ENCODE data around the gene OR2B6.
"Not testable (repeated sequence)": the region's sequence is repeated elsewhere in the genome, so short reads cannot be mapped to it uniquely, and the experiment has no call there.

The OR2B6 gene

DNA sequence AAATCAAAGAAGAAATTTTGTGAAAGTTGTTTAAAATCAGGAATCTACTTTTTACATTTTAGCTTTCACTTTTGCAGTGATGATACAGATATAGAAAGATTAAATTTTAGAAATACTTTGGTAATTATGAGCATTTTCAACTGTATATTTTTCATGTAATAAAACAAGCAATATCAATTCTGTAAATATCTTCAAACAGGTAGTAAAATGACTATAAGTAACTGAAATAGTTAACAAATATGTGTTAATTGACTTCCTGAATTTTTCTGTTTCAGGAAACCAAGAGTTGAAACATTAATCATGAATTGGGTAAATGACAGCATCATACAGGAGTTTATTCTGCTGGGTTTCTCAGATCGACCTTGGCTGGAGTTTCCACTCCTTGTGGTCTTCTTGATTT, at the start of gene OR2B6:
Gene OR2B6, plus strand, starts transcription at position 301 of the 400 bp plus-strand sequence. Its CDS starts 0 bp downstream, at position 301.
- TF ChIP-seq, protein P1, sequence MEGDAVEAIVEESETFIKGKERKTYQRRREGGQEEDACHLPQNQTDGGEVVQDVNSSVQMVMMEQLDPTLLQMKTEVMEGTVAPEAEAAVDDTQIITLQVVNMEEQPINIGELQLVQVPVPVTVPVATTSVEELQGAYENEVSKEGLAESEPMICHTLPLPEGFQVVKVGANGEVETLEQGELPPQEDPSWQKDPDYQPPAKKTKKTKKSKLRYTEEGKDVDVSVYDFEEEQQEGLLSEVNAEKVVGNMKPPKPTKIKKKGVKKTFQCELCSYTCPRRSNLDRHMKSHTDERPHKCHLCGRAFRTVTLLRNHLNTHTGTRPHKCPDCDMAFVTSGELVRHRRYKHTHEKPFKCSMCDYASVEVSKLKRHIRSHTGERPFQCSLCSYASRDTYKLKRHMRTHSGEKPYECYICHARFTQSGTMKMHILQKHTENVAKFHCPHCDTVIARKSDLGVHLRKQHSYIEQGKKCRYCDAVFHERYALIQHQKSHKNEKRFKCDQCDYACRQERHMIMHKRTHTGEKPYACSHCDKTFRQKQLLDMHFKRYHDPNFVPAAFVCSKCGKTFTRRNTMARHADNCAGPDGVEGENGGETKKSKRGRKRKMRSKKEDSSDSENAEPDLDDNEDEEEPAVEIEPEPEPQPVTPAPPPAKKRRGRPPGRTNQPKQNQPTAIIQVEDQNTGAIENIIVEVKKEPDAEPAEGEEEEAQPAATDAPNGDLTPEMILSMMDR (IDR thresholded peaks at IDR 0.05; ENCODE audit: low read depth, low read length): no peak
- DNase-seq (ENCODE audit: low read depth in 2 of 2): no peak
- no peak within 1 kb of the TSS for H3K4me3 ChIP-seq (replicated peaks in 1 of 2; ENCODE audit: low read depth in 2 of 2, low read length in 2 of 2)

DNA sequence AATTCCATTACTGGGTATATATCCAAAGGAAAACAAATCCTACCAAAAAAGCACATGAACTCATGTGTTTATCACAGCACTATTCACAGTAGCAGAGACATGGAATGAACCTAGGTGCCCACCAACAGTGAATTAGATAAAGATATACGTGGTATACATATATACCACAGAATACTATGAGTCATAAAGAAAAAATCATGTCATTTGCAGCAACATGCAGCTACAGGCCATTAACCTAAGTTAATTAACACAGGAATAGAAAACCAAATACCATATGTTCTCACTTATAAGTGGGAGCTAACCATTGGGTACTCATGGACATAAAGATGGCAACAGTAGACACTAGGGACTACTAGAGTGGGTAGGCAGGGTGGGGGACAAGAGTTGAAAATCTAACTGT, 49.0 kb upstream of the OR2B6 start:
- TF ChIP-seq, protein P1 (IDR thresholded peaks at IDR 0.05; ENCODE audit: low read depth, low read length): no peak
- no peak for DNase-seq (ENCODE audit: low read depth in 2 of 2)
- no peak overlapping the region for H3K4me3 ChIP-seq (replicated peaks in 1 of 2; ENCODE audit: low read depth in 2 of 2, low read length in 2 of 2)

DNA sequence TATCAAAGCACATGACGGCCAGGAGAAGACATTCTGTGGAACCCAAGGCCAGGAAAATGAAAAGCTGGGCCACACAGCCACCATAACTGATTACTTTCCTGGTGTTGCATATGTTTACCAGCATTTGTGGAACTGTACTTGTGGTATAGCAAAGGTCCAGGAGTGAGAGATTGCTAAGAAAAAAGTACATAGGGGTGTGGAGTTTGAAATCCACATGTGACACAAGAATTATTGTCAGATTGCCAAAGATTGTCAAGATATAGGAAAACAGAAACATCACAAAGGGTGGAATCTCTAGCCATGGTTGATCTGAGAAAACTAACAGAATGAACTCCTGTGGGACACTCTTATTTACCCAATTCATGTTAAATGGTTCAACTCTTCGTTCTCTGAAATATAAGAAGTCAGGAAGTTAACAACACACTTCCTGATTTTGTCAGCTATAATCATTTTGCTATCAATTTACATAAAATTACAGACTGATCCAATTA, 45.0 kb upstream of the OR2B6 start, which contains the start of gene OR2B2:
Gene OR2B2, minus strand, starts transcription at position 441 of the 491 bp plus-strand sequence. Its CDS starts 77 bp downstream, at position 364.
- no peak within 1 kb of the TSS for H3K4me3 ChIP-seq (replicated peaks in 1 of 2; ENCODE audit: low read depth in 2 of 2, low read length in 2 of 2)
- DNase-seq (ENCODE audit: low read depth in 2 of 2): no peak
- TF ChIP-seq, protein P1 (IDR thresholded peaks at IDR 0.05; ENCODE audit: low read depth, low read length): no peak

DNA sequence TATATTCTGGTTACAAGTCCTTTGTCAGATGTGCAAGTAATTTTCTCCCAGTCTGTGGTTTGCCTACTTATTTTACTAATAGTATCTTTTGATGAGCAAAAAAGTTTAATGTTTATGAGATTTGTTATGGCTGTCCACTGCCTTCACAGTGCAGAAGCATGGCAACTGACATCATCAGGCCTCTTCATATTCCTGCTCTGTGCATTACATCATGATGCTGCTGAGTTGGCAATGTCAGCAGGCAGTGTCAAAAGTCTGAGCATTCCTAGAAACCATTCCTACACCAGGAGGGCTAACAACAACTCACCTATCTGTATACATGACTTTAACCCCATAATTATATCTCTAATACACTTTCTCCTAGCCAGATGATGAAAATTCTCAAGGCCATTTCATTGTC, 34.1 kb upstream of the OR2B6 start:
- H3K4me3 ChIP-seq (replicated peaks in 1 of 2; ENCODE audit: low read depth in 2 of 2, low read length in 2 of 2): no peak overlapping the region
- TF ChIP-seq, protein P1 (IDR thresholded peaks at IDR 0.05; ENCODE audit: low read depth, low read length): no peak
- peak in 1 of 2 donors; percentile 3 for DNase-seq (ENCODE audit: low read depth in 2 of 2)

DNA sequence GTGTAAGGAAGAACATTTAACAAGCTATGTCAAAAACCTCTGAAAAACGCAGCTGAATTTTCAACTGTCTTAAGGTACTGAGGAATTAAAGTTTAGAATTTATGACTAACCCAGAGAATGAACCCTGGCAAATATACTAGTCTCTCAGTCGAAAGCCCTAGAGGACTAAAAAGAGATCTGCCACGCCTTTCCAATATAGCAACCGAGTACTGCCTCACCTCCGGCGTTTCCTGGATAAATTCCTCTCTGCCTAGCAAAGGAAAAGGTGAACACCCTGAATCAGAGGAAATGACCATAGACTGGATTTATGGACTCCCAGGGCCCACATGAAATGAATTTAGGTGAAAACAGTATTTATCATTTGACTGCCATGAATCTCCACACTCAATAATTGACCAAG, 32.9 kb upstream of the OR2B6 start:
- no peak overlapping the region for H3K4me3 ChIP-seq (replicated peaks in 1 of 2; ENCODE audit: low read depth in 2 of 2, low read length in 2 of 2)
- DNase-seq (ENCODE audit: low read depth in 2 of 2): no peak
- TF ChIP-seq, protein P1 (IDR thresholded peaks at IDR 0.05; ENCODE audit: low read depth, low read length): no peak

DNA sequence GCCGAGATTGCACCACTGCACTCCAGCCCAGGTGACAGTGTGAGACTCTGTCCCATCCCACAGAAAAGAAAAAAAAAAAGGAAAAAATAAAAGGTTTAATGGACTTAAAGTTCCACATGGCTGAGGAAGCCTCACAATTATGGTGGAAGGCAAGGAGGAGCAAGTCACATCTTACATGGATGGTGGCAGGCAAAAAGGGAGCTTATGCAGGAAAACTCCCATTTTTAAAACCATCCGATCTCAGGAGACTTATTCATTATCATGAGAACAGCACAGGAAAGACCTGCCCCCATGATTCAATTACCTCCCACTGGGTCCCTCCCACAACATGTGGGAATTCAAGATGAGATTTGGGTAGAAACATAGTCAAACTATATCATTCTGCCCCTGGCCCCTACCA, 29.0 kb upstream of the OR2B6 start:
- H3K4me3 ChIP-seq (replicated peaks in 1 of 2; ENCODE audit: low read depth in 2 of 2, low read length in 2 of 2); DNase-seq (ENCODE audit: low read depth in 2 of 2): not testable (repeated sequence)

DNA sequence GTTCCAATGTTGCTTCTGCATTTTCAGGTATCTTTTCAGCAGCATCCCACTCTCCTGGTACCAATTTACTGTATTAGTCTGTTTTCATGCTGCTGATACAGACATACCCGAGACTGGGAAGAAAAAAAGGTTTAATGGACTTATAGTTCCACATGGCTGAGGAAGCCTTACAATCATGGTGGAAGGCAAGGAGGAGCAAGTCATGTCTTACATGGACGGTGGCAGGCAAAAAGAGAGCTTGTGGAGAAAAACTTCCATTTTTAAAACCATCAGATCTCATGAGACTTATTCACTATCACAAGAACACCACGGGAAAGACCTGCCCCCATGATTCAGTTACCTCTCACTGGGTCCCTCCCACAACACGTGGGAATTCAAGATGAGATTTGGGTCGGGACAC, 27.1 kb upstream of the OR2B6 start:
- not testable (repeated sequence) for DNase-seq (ENCODE audit: low read depth in 2 of 2); H3K4me3 ChIP-seq (replicated peaks in 1 of 2; ENCODE audit: low read depth in 2 of 2, low read length in 2 of 2)

DNA sequence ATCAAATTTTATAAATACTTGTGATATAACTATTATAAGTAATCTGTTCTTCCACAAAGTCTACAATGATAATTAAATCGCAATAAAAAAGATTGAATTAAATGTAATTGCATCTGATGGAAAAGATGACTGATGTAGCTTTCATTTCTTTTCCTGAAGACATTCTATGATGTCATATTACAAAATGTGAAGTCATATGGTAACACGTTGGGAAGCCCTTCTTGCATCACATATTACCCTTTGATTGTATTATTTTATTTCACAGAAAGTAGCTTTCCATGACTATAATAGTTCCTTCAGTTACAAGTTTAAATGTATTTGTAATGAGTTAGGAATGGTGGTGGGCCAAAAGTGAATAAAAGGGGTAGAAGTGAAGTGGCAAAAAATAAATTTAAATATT, 25.8 kb upstream of the OR2B6 start:
- DNase-seq (ENCODE audit: low read depth in 2 of 2): no peak
- H3K4me3 ChIP-seq (replicated peaks in 1 of 2; ENCODE audit: low read depth in 2 of 2, low read length in 2 of 2): no peak overlapping the region
- TF ChIP-seq, protein P1 (IDR thresholded peaks at IDR 0.05; ENCODE audit: low read depth, low read length): no peak
